ENCODE data around the gene SEMA5B.

The SEMA5B gene

DNA sequence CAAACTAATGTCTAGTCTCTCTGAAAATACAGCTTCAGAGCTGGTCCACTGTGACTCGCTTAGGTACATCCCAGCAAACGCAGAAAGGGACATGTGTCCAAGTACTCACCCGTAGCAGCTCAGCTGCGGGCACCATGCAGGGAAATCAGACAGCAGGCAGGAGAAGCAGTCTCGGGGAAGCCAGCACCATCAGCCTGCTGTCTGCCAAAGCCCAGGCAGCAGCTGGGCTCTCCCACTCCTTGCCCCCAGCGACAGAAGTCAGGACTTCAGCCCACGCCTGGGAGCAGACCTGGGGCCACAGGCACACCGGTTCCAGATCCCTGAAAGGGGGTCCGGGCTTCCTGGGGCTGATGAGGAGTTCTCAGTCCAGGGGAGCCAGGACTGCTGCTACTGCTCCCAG lies 34.9 kb downstream of the SEMA5B start:
- DNase-seq (ENCODE audit: low read depth): no peak
- TF ChIP-seq, protein P1, sequence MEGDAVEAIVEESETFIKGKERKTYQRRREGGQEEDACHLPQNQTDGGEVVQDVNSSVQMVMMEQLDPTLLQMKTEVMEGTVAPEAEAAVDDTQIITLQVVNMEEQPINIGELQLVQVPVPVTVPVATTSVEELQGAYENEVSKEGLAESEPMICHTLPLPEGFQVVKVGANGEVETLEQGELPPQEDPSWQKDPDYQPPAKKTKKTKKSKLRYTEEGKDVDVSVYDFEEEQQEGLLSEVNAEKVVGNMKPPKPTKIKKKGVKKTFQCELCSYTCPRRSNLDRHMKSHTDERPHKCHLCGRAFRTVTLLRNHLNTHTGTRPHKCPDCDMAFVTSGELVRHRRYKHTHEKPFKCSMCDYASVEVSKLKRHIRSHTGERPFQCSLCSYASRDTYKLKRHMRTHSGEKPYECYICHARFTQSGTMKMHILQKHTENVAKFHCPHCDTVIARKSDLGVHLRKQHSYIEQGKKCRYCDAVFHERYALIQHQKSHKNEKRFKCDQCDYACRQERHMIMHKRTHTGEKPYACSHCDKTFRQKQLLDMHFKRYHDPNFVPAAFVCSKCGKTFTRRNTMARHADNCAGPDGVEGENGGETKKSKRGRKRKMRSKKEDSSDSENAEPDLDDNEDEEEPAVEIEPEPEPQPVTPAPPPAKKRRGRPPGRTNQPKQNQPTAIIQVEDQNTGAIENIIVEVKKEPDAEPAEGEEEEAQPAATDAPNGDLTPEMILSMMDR (conservative IDR thresholded peaks at IDR 0.05; ENCODE audit: control insufficient read depth, insufficient read depth, low read depth, low read length): no peak
- H3K4me3 ChIP-seq (ENCODE audit: control insufficient read depth, low read depth, low read length): no peak overlapping the region

DNA sequence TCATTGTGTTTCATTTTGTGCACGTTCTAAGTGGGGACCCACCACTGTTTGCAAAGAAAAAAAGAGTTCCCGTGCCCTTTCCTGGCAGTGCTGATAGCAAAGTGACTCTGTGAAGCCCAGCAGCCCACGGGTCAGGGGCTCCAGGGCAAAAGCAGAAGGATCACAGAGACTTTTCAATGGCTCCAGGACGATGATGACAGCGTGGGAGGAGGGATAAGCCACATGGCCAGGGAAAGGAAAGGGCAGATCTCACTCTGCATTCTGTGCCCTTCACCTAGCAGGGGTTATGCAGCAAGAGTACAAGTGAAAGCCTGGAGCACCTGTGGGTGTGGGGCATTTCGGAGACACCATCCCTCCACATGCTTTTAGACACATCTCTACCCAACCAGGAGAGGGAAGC lies 35.4 kb downstream of the SEMA5B start:
- DNase-seq (ENCODE audit: low read depth): no peak
- TF ChIP-seq, protein P1 (conservative IDR thresholded peaks at IDR 0.05; ENCODE audit: control insufficient read depth, insufficient read depth, low read depth, low read length): no peak

DNA sequence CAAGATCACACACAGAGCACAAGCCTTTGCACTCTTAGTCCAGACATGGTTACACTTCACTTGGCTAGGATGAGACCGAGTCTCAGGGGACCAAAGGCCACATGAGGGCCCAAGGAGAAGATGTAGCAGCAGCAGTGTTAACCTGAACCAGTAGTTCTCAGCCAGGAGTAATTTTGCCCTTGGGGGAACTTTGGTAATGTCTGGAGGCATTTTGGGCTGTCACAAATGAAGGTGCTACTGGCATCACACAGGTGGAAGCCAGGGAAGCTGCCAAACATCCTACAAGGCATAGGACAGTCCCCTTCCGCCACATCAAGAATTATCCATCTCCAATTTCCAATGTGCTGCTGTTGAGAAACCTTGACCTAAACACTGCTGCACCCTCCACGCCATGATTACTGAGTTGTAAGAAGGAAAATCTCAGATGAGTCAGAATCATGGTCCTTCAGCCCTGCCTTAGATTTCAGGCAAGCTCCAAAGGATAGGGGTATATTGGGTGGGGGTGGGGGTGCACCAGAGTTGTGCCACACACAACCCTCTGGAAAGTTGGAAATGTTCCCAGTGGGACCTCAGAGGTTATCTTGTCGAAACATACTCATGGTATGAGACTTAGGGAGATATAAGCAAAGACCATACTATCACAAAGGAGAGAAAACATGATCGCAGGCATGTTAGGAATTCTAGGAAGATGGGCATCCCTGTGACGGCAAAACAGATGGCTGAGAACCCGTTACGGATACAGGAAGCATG lies 36.2 kb downstream of the SEMA5B start:
- DNase-seq (ENCODE audit: low read depth): no peak
- TF ChIP-seq, protein P1 (conservative IDR thresholded peaks at IDR 0.05; ENCODE audit: control insufficient read depth, insufficient read depth, low read depth, low read length): no peak
- no peak overlapping the region for H3K4me3 ChIP-seq (ENCODE audit: control insufficient read depth, low read depth, low read length)

More for the DNA sequence above, 35.4 kb downstream of the SEMA5B start:
- H3K4me3 ChIP-seq (ENCODE audit: control insufficient read depth, low read depth, low read length): no peak overlapping the region

DNA sequence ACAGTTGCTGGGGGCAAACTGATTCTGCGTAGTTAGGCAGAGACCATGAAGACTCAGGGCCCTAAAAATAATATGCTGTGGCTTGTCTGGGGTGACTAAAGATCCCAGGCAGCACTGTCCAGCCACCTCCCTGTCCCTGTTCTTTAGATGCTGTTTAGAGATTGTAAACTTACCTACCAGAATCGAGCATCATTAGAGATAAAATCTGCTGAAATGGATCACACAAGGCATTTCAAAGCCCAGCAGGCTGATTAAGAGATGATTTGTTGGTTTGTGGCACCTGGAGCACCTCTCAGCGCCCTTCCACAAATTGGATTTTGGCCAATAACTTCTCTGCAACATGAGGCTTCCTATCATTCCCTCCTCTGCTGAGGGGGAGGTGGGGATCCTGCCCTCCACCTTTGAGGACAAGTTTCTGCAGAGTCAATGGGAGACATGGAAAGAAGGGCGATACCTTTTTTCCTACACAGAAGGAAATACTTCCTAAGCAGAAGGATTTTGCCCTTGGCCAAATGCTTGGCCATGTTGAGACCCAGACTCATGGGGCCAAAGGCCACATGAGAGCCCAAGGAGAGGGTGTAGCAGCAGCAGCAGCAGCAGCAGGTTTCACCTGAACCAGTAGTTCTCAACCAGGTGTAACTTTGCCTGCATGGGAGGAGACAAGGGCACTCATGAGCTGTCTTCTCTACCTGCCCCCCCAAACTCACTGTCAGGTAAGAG lies 37.5 kb downstream of the SEMA5B start:
- TF ChIP-seq, protein P1 (conservative IDR thresholded peaks at IDR 0.05; ENCODE audit: control insufficient read depth, insufficient read depth, low read depth, low read length): no peak
- H3K4me3 ChIP-seq (ENCODE audit: control insufficient read depth, low read depth, low read length): no peak overlapping the region
- no peak for DNase-seq (ENCODE audit: low read depth)

DNA sequence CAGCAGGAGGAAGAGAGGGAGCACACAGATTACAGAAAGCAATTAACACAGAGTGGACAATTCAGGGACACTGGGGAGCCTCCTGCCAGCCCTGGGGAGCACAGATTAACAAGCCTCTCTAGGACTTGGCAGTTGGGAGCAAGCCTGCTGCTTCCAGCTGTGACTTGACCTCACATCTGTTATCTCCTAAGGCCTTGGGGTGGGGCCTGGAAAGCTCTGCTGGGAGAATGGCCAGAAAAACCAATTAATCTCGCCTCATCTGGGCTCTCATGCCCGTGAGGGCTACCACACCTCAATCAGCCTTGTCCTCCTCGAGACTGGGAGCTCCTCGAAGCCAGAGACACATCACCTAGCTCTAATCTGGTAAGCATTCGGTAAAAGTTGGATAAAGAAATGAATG lies 39.1 kb downstream of the SEMA5B start:
- TF ChIP-seq, protein P1 (conservative IDR thresholded peaks at IDR 0.05; ENCODE audit: control insufficient read depth, insufficient read depth, low read depth, low read length): no peak
- H3K4me3 ChIP-seq (ENCODE audit: control insufficient read depth, low read depth, low read length): no peak overlapping the region
- no peak for DNase-seq (ENCODE audit: low read depth)

DNA sequence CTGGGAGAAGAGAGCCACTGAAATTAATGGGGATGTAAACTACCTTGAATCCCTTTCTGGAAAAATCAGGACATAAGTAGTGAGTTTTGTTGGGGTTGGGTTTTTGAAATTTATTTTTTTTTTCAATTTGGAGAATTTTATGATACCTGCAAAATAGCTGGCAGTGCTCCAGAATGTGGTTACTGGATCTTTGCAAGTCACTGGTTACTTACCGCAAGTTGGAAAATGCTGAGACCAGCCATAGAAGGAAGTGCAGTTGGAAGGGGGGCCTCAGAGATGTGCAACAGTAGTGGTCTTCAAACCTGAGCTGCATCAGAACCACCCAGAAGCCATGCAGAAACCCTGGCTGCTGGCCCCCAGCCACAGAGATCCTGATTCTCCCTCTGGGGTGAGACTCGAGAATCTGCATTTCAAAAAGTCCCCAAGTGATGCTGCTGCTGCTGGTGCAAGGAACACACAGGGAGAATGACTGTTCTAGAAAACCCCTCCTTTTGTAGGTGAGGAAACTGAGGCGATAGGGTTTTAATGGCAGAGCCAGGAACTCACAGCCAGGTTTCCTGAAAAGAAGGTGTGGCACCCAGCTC lies 39.7 kb downstream of the SEMA5B start:
- TF ChIP-seq, protein P1 (conservative IDR thresholded peaks at IDR 0.05; ENCODE audit: control insufficient read depth, insufficient read depth, low read depth, low read length): no peak
- DNase-seq (ENCODE audit: low read depth): no peak
- H3K4me3 ChIP-seq (ENCODE audit: control insufficient read depth, low read depth, low read length): no peak overlapping the region

Data from fibroblast of mammary gland (primary cell).